ENCODE results near the gene TRPM8. TPM values are rescaled to one million over a fixed set of nuclear protein-coding genes. Genes with fewer than 3 reads are reported as not detected.

Gene TRPM8
- total RNA-seq, 1 experiment from 2014 or later: 3.9 TPM

Other genes with a start within 250 kb of the TRPM8 start
- not detected for gene UGT1A9, start 245.5 kb upstream of the TRPM8 start, total RNA-seq (2021; ENCODE audit: unreplicated experiment)
- not detected for gene UGT1A7, start 235.5 kb upstream of the TRPM8 start, total RNA-seq (2021; ENCODE audit: unreplicated experiment)
- gene UGT1A6, start 224.5 kb upstream of the TRPM8 start, total RNA-seq (2021; ENCODE audit: unreplicated experiment): not detected
- gene UGT1A5, start 204.5 kb upstream of the TRPM8 start, total RNA-seq (2021; ENCODE audit: unreplicated experiment): not detected
- gene UGT1A4, start 198.6 kb upstream of the TRPM8 start, total RNA-seq (2021; ENCODE audit: unreplicated experiment): not detected
- not detected for gene UGT1A3, start 188.3 kb upstream of the TRPM8 start, total RNA-seq (2021; ENCODE audit: unreplicated experiment)
- gene UGT1A1, start 157.1 kb upstream of the TRPM8 start, total RNA-seq (2021; ENCODE audit: unreplicated experiment): not detected
- gene MROH2A, start 139.0 kb upstream of the TRPM8 start, total RNA-seq (2021; ENCODE audit: unreplicated experiment): not detected
- gene HJURP, start 62.8 kb upstream of the TRPM8 start, total RNA-seq (2021; ENCODE audit: unreplicated experiment): 87.0 TPM
- gene SPP2, start 133.3 kb downstream of the TRPM8 start, total RNA-seq (2021; ENCODE audit: unreplicated experiment): not detected

All from Panc1 (cell line).